Calu3 (cell line): ENCODE data around the gene ACTR1B. TPM values are rescaled to one million over a fixed set of nuclear protein-coding genes. Genes with fewer than 3 reads are reported as not detected.

Experiments
- BruUV-seq: library from RNA; stranded (reverse); fragments of 400-500 nt; replicated peaks from 2 replicates; lab custom pipeline; 2021; lab: Mats Ljungman, UMichigan
- CTCF ChIA-PET: fragments of 300-600 bp; sonication (Branson Sonifier 250); formaldehyde crosslinking; loops from one replicate; lab custom pipeline; 2022; ENCODE audit warnings: antibody characterized with exemption; lab: Charles Lee
- DNase-seq: peaks from one replicate; pipeline ENCODE4 v3.0.0; 2022
- H3K27ac Mint-ChIP-seq: one replicate; pipeline ENCODE4 v1.8.0; 2022; ENCODE audit warnings: mixed read lengths; ENCODE audit not compliant: unreplicated experiment
- H3K27me3 Mint-ChIP-seq: one replicate; pipeline ENCODE4 v1.8.0; 2022; ENCODE audit warnings: mixed read lengths; ENCODE audit not compliant: unreplicated experiment
- H3K36me3 Mint-ChIP-seq: one replicate; pipeline ENCODE4 v1.8.0; 2022; ENCODE audit warnings: mild to moderate bottlenecking, moderate library complexity, mixed read lengths; ENCODE audit not compliant: insufficient read depth, unreplicated experiment
- H3K4me1 Mint-ChIP-seq: one replicate; pipeline ENCODE4 v1.8.0; 2022; ENCODE audit warnings: mild to moderate bottlenecking, low read depth, mixed read lengths; ENCODE audit not compliant: unreplicated experiment
- H3K4me3 Mint-ChIP-seq: one replicate; pipeline ENCODE4 v1.8.0; 2022; ENCODE audit warnings: mild to moderate bottlenecking, low read depth, moderate library complexity, mixed read lengths; ENCODE audit not compliant: unreplicated experiment
- H3K9me3 Mint-ChIP-seq: one replicate; pipeline ENCODE4 v1.8.0; 2022; ENCODE audit warnings: low read depth, mixed read lengths; ENCODE audit not compliant: unreplicated experiment
- intact Hi-C: fragments of 100-400 bp; cut with micrococcal nuclease; formaldehyde crosslinking; loops from one replicate; pipeline ENCODE4 v1.10.0; 2022; ENCODE audit not compliant: unreplicated experiment
- total RNA-seq: library from RNA; stranded (reverse); gene quantifications from 2 replicates; pipeline ENCODE4 v1.2.3, GENCODE V29; 2022
- TF ChIP-seq, protein P1 (sequence below): fragments of 200-600 bp; IDR thresholded peaks from one replicate; pipeline ENCODE4 v1.8.0; 2022; ENCODE audit warnings: antibody characterized with exemption; ENCODE audit not compliant: unreplicated experiment

ACTR1B gene
- total RNA-seq, 1 experiment from 2014 or later: 48.7 TPM

DNA sequence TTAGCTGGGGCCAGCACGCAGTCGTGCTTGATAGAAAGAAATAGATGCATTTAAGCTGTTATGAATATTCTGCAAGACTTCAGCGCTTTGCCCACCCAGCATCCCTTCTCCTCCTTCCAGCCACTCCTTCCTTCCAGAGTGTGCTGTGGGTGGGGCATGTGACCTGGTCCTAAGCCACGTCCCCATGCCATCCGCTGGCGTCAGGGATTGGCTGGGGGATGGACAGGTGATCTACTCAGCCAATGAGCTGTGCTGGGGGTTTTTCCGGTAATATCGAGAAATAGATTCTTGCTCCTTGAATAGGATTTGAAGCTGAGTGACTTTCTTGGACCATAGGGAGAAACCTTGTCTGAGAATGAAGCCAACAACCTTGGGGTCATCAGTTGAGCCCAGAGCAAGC, 44.8 kb upstream of the ACTR1B start:
- Mint-ChIP-seq H3K27me3 (peaks cover 49% of the 10 kb centered on the region), H3K27ac (no peak overlapping the region), H3K9me3 (no peaks in the 10 kb centered on the region), H3K4me1 (no peaks in the 10 kb centered on the region), H3K36me3 (no peaks in the 10 kb centered on the region), H3K4me3 (no peak overlapping the region)
- no peak for DNase-seq
- no TSS peak for BruUV-seq
- CTCF ChIA-PET: interaction anchor here (1.2 kb wide), 1 partner anchor 9 kb away, joined by 5 read pairs; no protein-coding TSS in a partner anchor
- intact Hi-C loops: no loop called here
- TF ChIP-seq, protein P1, sequence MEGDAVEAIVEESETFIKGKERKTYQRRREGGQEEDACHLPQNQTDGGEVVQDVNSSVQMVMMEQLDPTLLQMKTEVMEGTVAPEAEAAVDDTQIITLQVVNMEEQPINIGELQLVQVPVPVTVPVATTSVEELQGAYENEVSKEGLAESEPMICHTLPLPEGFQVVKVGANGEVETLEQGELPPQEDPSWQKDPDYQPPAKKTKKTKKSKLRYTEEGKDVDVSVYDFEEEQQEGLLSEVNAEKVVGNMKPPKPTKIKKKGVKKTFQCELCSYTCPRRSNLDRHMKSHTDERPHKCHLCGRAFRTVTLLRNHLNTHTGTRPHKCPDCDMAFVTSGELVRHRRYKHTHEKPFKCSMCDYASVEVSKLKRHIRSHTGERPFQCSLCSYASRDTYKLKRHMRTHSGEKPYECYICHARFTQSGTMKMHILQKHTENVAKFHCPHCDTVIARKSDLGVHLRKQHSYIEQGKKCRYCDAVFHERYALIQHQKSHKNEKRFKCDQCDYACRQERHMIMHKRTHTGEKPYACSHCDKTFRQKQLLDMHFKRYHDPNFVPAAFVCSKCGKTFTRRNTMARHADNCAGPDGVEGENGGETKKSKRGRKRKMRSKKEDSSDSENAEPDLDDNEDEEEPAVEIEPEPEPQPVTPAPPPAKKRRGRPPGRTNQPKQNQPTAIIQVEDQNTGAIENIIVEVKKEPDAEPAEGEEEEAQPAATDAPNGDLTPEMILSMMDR: no peak

DNA sequence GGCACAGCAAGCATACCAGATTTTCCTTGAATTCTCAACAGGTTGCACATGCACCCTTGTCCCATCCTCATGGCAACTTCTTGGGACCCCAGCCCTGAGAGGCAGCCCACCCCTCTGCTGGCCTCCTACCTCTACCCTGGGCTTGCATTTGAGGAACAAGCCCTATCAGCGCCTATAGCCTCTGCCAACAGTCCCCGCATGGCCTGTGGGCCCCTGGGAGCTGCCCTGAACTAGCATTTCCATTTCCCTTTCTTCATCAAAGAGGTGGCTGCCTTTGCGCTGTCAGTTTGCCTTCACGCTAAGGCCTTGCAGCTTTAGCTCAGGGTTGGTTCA, 44.2 kb upstream of the ACTR1B start:
- no peak for DNase-seq

DNA sequence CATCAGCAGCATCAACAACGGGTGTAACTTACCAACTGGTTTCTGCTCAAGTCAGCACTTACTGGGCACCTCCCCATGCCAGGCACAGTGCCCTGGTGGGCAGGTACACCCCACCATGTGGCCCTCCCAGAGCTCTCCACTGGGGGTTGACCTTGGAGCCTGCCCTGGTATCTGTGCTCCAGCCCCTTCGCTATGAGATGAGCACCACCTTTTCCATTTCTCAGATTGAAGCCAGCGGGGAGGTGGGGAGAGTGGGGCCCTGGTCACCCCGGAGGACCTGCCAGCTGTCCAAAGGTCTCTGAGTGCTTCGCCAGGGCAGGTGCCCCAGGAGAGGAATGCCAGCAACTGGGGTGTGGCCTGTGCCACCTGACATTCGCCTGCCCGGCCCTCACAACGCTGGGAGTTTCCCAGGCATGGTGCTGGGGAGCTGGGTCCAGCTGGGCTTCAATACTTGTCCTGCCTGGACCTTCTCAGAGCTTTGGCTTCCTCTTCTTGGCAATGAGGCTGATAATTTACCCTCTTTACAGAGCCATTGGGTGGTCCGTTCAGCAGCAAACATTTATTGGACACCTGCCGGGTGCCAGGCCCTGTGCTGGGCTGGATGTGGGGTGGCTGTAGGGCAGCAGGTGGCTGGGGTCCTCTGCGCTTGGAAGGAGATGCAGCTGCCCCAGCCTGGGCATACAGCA, 43.7 kb upstream of the ACTR1B start:
- TF ChIP-seq, protein P1: no peak
- Mint-ChIP-seq H3K27ac (no peak overlapping the region), H3K4me1 (no peaks in the 10 kb centered on the region), H3K9me3 (no peaks in the 10 kb centered on the region), H3K27me3 (peaks cover 60% of the 10 kb centered on the region), H3K36me3 (no peaks in the 10 kb centered on the region), H3K4me3 (no peak overlapping the region)
- CTCF ChIA-PET: interaction anchor here (0.7 to 0.9 kb wide), 2 partner anchors 9 to 10 kb away, joined by 3 read pairs; no protein-coding TSS in a partner anchor
- peak; percentile 25 for DNase-seq
- no TSS peak for BruUV-seq
- intact Hi-C loops: no loop called here

More for the DNA sequence above, 44.2 kb upstream of the ACTR1B start:
- CTCF ChIA-PET: interaction anchor here (0.9 kb wide), 1 partner anchor 9 kb away, joined by 3 read pairs; no protein-coding TSS in a partner anchor
- Mint-ChIP-seq H3K36me3 (no peaks in the 10 kb centered on the region), H3K4me3 (no peak overlapping the region), H3K9me3 (no peaks in the 10 kb centered on the region), H3K27me3 (peaks cover 55% of the 10 kb centered on the region), H3K27ac (no peak overlapping the region), H3K4me1 (no peaks in the 10 kb centered on the region)
- TF ChIP-seq, protein P1: no peak
- no TSS peak for BruUV-seq
- intact Hi-C loops: no loop called here

DNA sequence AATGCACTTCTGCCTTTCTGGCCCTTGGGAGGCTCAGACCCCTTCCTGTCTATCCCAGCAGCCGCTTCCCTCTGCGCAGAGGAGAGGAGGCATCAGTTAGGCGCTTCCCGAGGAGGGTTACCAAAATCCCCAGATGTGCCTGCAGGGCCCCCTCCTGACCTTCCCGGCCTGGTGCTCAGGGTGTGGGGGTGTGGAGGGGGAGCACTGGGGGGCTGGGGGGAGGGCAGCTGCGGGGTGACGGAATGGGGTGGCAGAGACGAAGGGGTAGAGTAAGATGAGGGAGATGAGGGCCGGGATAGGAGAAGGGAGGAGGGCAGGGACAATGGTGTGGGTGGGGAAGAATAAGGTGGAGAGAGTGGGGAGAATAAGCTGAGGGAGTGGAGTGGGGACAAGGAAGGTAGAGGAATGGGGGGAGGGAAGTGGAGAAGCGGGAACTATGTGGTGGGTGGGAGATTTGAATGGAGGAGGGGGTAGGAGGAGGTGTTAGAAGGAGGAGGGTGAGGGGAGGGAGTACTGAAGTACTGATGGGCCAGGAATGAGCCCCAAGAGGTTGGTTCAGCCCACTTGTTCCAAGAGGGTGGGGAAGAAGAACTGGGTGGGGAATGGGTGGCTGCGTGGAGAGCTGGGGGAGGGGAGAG, 43.0 kb upstream of the ACTR1B start:
- Mint-ChIP-seq H3K36me3 (no peaks in the 10 kb centered on the region), H3K27me3 (peaks cover 54% of the 10 kb centered on the region), H3K9me3 (no peaks in the 10 kb centered on the region), H3K4me3 (no peak overlapping the region), H3K27ac (no peak overlapping the region), H3K4me1 (no peaks in the 10 kb centered on the region)
- no TSS peak for BruUV-seq
- CTCF ChIA-PET: interaction anchor here (0.7 to 0.9 kb wide), 2 partner anchors 8 to 10 kb away, joined by 3 read pairs; no protein-coding TSS in a partner anchor
- TF ChIP-seq, protein P1: no peak
- no peak for DNase-seq
- intact Hi-C loops: no loop called here
